ENCODE measurements around the gene UBE2J2. TPM values are rescaled to one million over a fixed set of nuclear protein-coding genes. Genes with fewer than 3 reads are reported as not detected.

Gene UBE2J2
- total and polyA plus RNA-seq, 2 of the 13 experiments (the other 11 are each of a cell fraction or from before 2014, with no cell fraction given): 25.4 to 29.4 TPM

DNA sequence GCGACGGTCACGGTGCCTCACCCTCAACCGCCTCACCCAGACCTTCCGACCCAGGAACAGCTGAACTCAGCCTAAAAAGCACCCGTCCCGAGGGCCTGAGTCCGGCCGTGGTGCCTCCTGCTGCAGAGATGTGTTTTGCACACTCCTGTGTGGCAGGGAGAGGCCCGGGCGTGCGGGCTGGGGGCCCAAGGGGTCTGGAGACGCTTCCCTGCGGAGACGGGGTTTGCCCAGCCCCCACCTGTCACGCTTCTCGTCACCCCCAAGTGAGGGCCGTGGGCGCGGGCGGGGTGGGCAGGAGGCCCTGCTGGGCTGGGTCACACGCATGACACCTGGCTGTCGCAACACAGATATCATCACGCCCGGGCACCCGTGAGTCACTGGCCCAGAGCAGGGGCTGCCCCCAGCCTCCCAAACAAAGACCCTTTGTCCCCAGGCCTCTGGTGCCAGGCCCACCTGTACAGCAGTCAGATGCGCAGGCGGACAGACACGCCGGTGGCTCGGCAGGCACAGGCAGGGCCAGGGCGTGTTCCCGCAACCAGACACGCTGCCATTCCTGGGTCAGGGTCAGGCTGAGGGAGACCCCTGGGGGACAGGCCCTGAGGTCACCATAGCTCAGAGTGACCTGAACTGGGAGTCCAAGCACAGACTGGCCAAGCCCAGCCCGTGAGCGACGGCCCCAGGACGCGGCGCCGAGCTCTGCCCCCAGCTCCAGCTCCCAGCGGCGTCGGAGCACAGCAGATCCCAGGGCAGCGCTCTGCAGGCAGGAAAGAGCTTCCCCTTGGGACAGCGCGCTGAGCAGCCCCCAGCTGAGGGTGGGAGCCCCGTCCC is 35.6 kb downstream of the UBE2J2 start (continued):
- TF ChIP-seq POGK (CRISPR knock-in tag; conservative IDR thresholded peaks at IDR 0.05) (peak; percentile 9; the same call in 1 of the 2 replicates), ZNF703 (CRISPR knock-in tag; IDR thresholded peaks at IDR 0.05; ENCODE audit: borderline replicate concordance) (peak; percentile 69; the same call in 1 of the 2 replicates), SP1 (IDR thresholded peaks at IDR 0.05) (no peak), SP1 (CRISPR knock-in tag; IDR thresholded peaks at IDR 0.05) (no peak; the same call in 1 of the 2 replicates), SRSF4 (IDR thresholded peaks at IDR 0.05; ENCODE audit: low read depth, low read length, poor library complexity, severe bottlenecking) (no peak), ZC3H13 (CRISPR knock-in tag; IDR thresholded peaks at IDR 0.05) (peak; percentile 86; the same call in 1 of the 2 replicates), ZNF788 (CRISPR knock-in tag; IDR thresholded peaks at IDR 0.05; ENCODE audit: borderline replicate concordance) (peak; percentile 86), SIX1 (CRISPR knock-in tag; IDR thresholded peaks at IDR 0.05; ENCODE audit: borderline replicate concordance) (no peak), ELF1 (CRISPR knock-in tag; IDR thresholded peaks at IDR 0.05) (peak; percentile 40), ZNF530 (CRISPR knock-in tag; IDR thresholded peaks at IDR 0.05; ENCODE audit: low read depth) (no peak), ZFP36L1 (CRISPR knock-in tag; IDR thresholded peaks at IDR 0.05) (no peak; the same call in 1 of the 2 replicates), THRA (CRISPR knock-in tag; IDR thresholded peaks at IDR 0.05; ENCODE audit: borderline replicate concordance) (peak; percentile 78; the same call in 1 of the 2 replicates), NR2F6 (IDR thresholded peaks at IDR 0.05) (peak; percentile 54), NR2F6 (CRISPR knock-in tag; IDR thresholded peaks at IDR 0.05) (peak; percentile 83; the same call in 1 of the 2 replicates), KAT2B (IDR thresholded peaks at IDR 0.05; ENCODE audit: borderline replicate concordance, low read depth, low read length) (no peak), ZNF607 (CRISPR knock-in tag; IDR thresholded peaks at IDR 0.05; ENCODE audit: borderline replicate concordance) (no peak; the same call in 1 of the 2 replicates), SYNCRIP (IDR thresholded peaks at IDR 0.05; ENCODE audit: insufficient read depth, low read depth, low read length) (no peak), SMARCE1 (IDR thresholded peaks at IDR 0.05; ENCODE audit: borderline replicate concordance) (no peak), PHF8 (CRISPR knock-in tag; IDR thresholded peaks at IDR 0.05) (no peak), TFAP4 (IDR thresholded peaks at IDR 0.05; ENCODE audit: borderline replicate concordance, low read depth) (peak; percentile 79; the same call in 1 of the 2 replicates), TAF1 (CRISPR knock-in tag; IDR thresholded peaks at IDR 0.05) (peak; percentile 36; the same call in 1 of the 2 replicates), MAFF (IDR thresholded peaks at IDR 0.05; ENCODE audit: low read depth, low read length) (no peak)
- TF ChIP-seq, protein P1, sequence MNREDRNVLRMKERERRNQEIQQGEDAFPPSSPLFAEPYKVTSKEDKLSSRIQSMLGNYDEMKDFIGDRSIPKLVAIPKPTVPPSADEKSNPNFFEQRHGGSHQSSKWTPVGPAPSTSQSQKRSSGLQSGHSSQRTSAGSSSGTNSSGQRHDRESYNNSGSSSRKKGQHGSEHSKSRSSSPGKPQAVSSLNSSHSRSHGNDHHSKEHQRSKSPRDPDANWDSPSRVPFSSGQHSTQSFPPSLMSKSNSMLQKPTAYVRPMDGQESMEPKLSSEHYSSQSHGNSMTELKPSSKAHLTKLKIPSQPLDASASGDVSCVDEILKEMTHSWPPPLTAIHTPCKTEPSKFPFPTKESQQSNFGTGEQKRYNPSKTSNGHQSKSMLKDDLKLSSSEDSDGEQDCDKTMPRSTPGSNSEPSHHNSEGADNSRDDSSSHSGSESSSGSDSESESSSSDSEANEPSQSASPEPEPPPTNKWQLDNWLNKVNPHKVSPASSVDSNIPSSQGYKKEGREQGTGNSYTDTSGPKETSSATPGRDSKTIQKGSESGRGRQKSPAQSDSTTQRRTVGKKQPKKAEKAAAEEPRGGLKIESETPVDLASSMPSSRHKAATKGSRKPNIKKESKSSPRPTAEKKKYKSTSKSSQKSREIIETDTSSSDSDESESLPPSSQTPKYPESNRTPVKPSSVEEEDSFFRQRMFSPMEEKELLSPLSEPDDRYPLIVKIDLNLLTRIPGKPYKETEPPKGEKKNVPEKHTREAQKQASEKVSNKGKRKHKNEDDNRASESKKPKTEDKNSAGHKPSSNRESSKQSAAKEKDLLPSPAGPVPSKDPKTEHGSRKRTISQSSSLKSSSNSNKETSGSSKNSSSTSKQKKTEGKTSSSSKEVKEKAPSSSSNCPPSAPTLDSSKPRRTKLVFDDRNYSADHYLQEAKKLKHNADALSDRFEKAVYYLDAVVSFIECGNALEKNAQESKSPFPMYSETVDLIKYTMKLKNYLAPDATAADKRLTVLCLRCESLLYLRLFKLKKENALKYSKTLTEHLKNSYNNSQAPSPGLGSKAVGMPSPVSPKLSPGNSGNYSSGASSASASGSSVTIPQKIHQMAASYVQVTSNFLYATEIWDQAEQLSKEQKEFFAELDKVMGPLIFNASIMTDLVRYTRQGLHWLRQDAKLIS (CRISPR knock-in tag; IDR thresholded peaks at IDR 0.05): no peak

Measured in HepG2 (cell line).